Activated gamma-delta T cell treated with anti-CD3 and anti-CD28 coated beads, Interleukin-2, amount 50 U/mL, for 16 hours (primary cell): ENCODE data around the gene TDRD10.
"Not testable (repeated sequence)": the region's sequence is repeated elsewhere in the genome, so short reads cannot be mapped to it uniquely, and the experiment has no call there.

Source experiments
- DNase-seq: peaks from one replicate; pipeline ENCODE4 v3.0.0-alpha.2; 2020; ENCODE audit warnings: low read depth

The TDRD10 gene

GRCh38 chr1:154479764-154480421, 22.1 kb upstream of the TDRD10 start:
- DNase-seq, result peak; percentile 43

- no peak for DNase-seq
Observed at GRCh38 chr1:154481053-154481452, 21.0 kb upstream of the TDRD10 start.

- DNase-seq, result no peak
Observed at GRCh38 chr1:154483941-154484803, 17.8 kb upstream of the TDRD10 start.

GRCh38 chr1:154485106-154485505, 16.9 kb upstream of the TDRD10 start:
- no peak for DNase-seq

- no peak for DNase-seq
Observed at GRCh38 chr1:154485910-154486496, 16.0 kb upstream of the TDRD10 start.

GRCh38 chr1:154486756-154487155, 15.3 kb upstream of the TDRD10 start:
- not testable (repeated sequence) for DNase-seq

- DNase-seq, result no peak
Observed at GRCh38 chr1:154488922-154489321, 13.1 kb upstream of the TDRD10 start.

GRCh38 chr1:154489695-154490274, 12.2 kb upstream of the TDRD10 start:
- no peak for DNase-seq

GRCh38 chr1:154490317-154490716, 11.7 kb upstream of the TDRD10 start:
- no peak for DNase-seq

- no peak for DNase-seq
Observed at GRCh38 chr1:154492115-154492514, 9.9 kb upstream of the TDRD10 start.

- no peak for DNase-seq
Observed at GRCh38 chr1:154493276-154493675, 8.7 kb upstream of the TDRD10 start.

GRCh38 chr1:154495496-154496273, 6.3 kb upstream of the TDRD10 start:
- no peak for DNase-seq

- DNase-seq, result no peak
Observed at GRCh38 chr1:154496383-154496782, 5.6 kb upstream of the TDRD10 start.

- DNase-seq, result no peak
Observed at GRCh38 chr1:154497026-154497806, 4.8 kb upstream of the TDRD10 start.

- DNase-seq, result no peak
Observed at GRCh38 chr1:154499446-154499845, 2.6 kb upstream of the TDRD10 start.

- no peak for DNase-seq
Observed at GRCh38 chr1:154500533-154500932, 1.5 kb upstream of the TDRD10 start.

- no peak for DNase-seq
Observed at GRCh38 chr1:154501423-154502065, 475 bp upstream of the TDRD10 start.

GRCh38 chr1:154502744-154503115, 711 bp downstream of the TDRD10 start:
- no peak for DNase-seq

GRCh38 chr1:154503898-154504297, 1.9 kb downstream of the TDRD10 start:
- no peak for DNase-seq

GRCh38 chr1:154512760-154513159, 10.7 kb downstream of the TDRD10 start:
- DNase-seq, result no peak
